A673 (cell line): ENCODE measurements around the gene MYLIP. TPM values are rescaled to one million over a fixed set of nuclear protein-coding genes. Genes with fewer than 3 reads are reported as not detected.

Experiments
- BruUV-seq: library from RNA; stranded (reverse); fragments of 400-500 nt; replicated peaks from 2 replicates; lab custom pipeline; 2021; lab: Mats Ljungman, UMichigan
- CTCF ChIA-PET: fragments of 300-600 bp; sonication (Branson Sonifier 250); formaldehyde crosslinking; loops from one replicate; lab custom pipeline; 2022; ENCODE audit warnings: antibody characterized with exemption; lab: Charles Lee
- POLR2A ChIA-PET: fragments of 300-600 bp; sonication (Branson Sonifier 250); formaldehyde crosslinking; loops from one replicate; lab custom pipeline; 2022; ENCODE audit warnings: antibody characterized with exemption; ENCODE audit not compliant: low non-redundant PET; lab: Charles Lee
- DNase-seq: peaks from one replicate; pipeline ENCODE4 v3.0.0-alpha.2; 2015; ENCODE audit warnings: low spot score
- H3K27ac ChIP-seq: fragments of 200-600 bp; sonication (generic); 2 replicates; pipeline ENCODE4 v1.5.1; 2016; ENCODE audit warnings: mixed run types, low read depth, mild to moderate bottlenecking, mixed read lengths, antibody characterized with exemption, low read length; ENCODE audit not compliant: poor library complexity, severe bottlenecking
- H3K27me3 ChIP-seq: fragments of 200-600 bp; sonication (generic); replicated peaks from 2 replicates; pipeline ENCODE4 v1.6.1; 2017; ENCODE audit warnings: mixed run types, low read depth, mild to moderate bottlenecking, mixed read lengths, antibody characterized with exemption, low read length; ENCODE audit not compliant: insufficient read depth, poor library complexity
- H3K36me3 ChIP-seq: fragments of 200-600 bp; sonication (generic); 2 replicates; pipeline ENCODE4 v1.6.1; 2016; ENCODE audit warnings: mixed run types, mild to moderate bottlenecking, mixed read lengths, antibody characterized with exemption, low read length; ENCODE audit not compliant: insufficient read depth, poor library complexity, severe bottlenecking
- H3K4me1 ChIP-seq: fragments of 200-600 bp; sonication (generic); 2 replicates; pipeline ENCODE4 v1.6.1; 2017; ENCODE audit warnings: mixed run types, mild to moderate bottlenecking, mixed read lengths, antibody characterized with exemption, low read length; ENCODE audit not compliant: insufficient read depth, poor library complexity, severe bottlenecking
- H3K4me3 ChIP-seq: fragments of 200-600 bp; sonication (generic); 2 replicates; pipeline ENCODE4 v1.5.1; 2016; ENCODE audit warnings: low read depth, mixed run types, mild to moderate bottlenecking, mixed read lengths, low read length; ENCODE audit not compliant: poor library complexity, severe bottlenecking
- H3K9me3 ChIP-seq: fragments of 200-600 bp; sonication (generic); 2 replicates; pipeline ENCODE4 v1.6.1; 2016; ENCODE audit warnings: mixed run types, low read depth, mild to moderate bottlenecking, mixed read lengths, antibody characterized with exemption, low read length; ENCODE audit not compliant: poor library complexity, severe bottlenecking
- CTCF ChIP-seq: fragments of 300-800, 200-600 bp; sonication (generic); conservative IDR thresholded peaks from 2 replicates; pipeline ENCODE4 v1.5.1; 2017; ENCODE audit warnings: low read depth, mild to moderate bottlenecking, antibody characterized with exemption, low read length, moderate library complexity, mixed read lengths
- EZH2 ChIP-seq: fragments of 200-600 bp; sonication (generic); IDR thresholded peaks from 2 replicates; pipeline ENCODE4 v1.6.1; 2017; ENCODE audit warnings: borderline replicate concordance, low read depth, mild to moderate bottlenecking, mixed read lengths, antibody characterized with exemption, low read length; ENCODE audit not compliant: poor library complexity, severe bottlenecking
- intact Hi-C: fragments of 100-400 bp; cut with micrococcal nuclease; formaldehyde crosslinking; loops from one replicate; pipeline ENCODE4 v1.10.0; 2022; ENCODE audit not compliant: unreplicated experiment
- total RNA-seq: library from RNA; stranded (reverse); gene quantifications from 2 replicates; pipeline ENCODE4 v1.2.3, GENCODE V29; 2021

MYLIP gene
- total RNA-seq, 1 experiment from 2014 or later, result 22.4 TPM

- peak overlapping the region; percentile 95 for H3K27ac ChIP-seq
- POLR2A ChIA-PET, result interaction anchor here (0.7 kb wide), 1 partner anchor 398 kb away, joined by 9 read pairs; no protein-coding TSS in a partner anchor
- intact Hi-C loops, result no loop called here
- peak; percentile 83 for DNase-seq
- peaks cover 16% of the 10 kb centered on the region for H3K36me3 ChIP-seq
- no peaks in the 10 kb centered on the region for H3K27me3 ChIP-seq
- CTCF ChIA-PET, result interaction anchor here (1.0 kb wide), 1 partner anchor 52 kb away, joined by 4 read pairs; no protein-coding TSS in a partner anchor
- no TSS peak for BruUV-seq
- no peak for TF ChIP-seq CTCF
- no peak for TF ChIP-seq EZH2
- peaks cover 39% of the 10 kb centered on the region for H3K4me1 ChIP-seq
- peak overlapping the region; percentile 96 for H3K4me3 ChIP-seq
- no peaks in the 10 kb centered on the region for H3K9me3 ChIP-seq
These were observed 2.1 kb downstream of the MYLIP start for GRCh38 chr6:16130932-16131387.

- peaks cover 58% of the 10 kb centered on the region for H3K4me1 ChIP-seq
- no peaks in the 10 kb centered on the region for H3K9me3 ChIP-seq
- DNase-seq, result no peak
- peak overlapping the region; percentile 96 for H3K4me3 ChIP-seq
- H3K36me3 ChIP-seq, result peaks cover 16% of the 10 kb centered on the region
- H3K27ac ChIP-seq, result peak overlapping the region; percentile 2
- ChIA-PET CTCF (no interaction called here), POLR2A (interaction anchor here (0.6 kb wide), 1 partner anchor 276 kb away, joined by 4 read pairs; no protein-coding TSS in a partner anchor)
- no peaks in the 10 kb centered on the region for H3K27me3 ChIP-seq
- TF ChIP-seq CTCF, result no peak
- no peak for TF ChIP-seq EZH2
- BruUV-seq, result no TSS peak
- intact Hi-C loops, result no loop called here
These were observed 4.0 kb downstream of the MYLIP start for GRCh38 chr6:16132909-16133308.

GRCh38 chr6:16134430-16134829, 5.5 kb downstream of the MYLIP start:
- Histone ChIP-seq H3K4me3 (no peak overlapping the region), H3K27me3 (no peaks in the 10 kb centered on the region), H3K9me3 (no peaks in the 10 kb centered on the region), H3K4me1 (peaks cover 74% of the 10 kb centered on the region), H3K36me3 (peaks cover 16% of the 10 kb centered on the region), H3K27ac (no peak overlapping the region)
- ChIA-PET CTCF (interaction anchor here (0.7 kb wide), 1 partner anchor 112 kb away, joined by 3 read pairs; no protein-coding TSS in a partner anchor), POLR2A (no interaction called here)
- no peak for TF ChIP-seq CTCF
- no peak for TF ChIP-seq EZH2
- intact Hi-C loops, result no loop called here
- no peak for DNase-seq
- BruUV-seq, result no TSS peak
